Mucosa of rectum (tissue), 2 donors: ENCODE data around the gene PRKG1.

Source experiments
- H3K27ac ChIP-seq, 2 donors: one replicate each; pipeline ENCODE4 v1.7.0; 2013; ENCODE audit warnings: inconsistent platforms in 2 of 2, low read depth in 2 of 2, low read length in 2 of 2
- H3K27me3 ChIP-seq, 2 donors: one replicate each; pipeline ENCODE4 v1.7.0; 2013; ENCODE audit warnings: low read length in 2 of 2; ENCODE audit not compliant: control insufficient read depth in 2 of 2, insufficient read depth in 2 of 2
- H3K36me3 ChIP-seq, 2 donors: one replicate each; pipeline ENCODE4 v1.7.0; 2013; ENCODE audit warnings: low read length in 2 of 2; ENCODE audit not compliant: control insufficient read depth in 2 of 2, insufficient read depth in 2 of 2
- H3K4me1 ChIP-seq, 2 donors: one replicate each; pipeline ENCODE4 v1.7.0; 2013; ENCODE audit warnings: low read length in 2 of 2, mild to moderate bottlenecking in 1 of 2; ENCODE audit not compliant: control insufficient read depth in 2 of 2, insufficient read depth in 2 of 2
- H3K4me3 ChIP-seq, 2 donors: one replicate each; pipeline ENCODE4 v1.7.0; 2013; ENCODE audit warnings: low read length in 2 of 2
- H3K9ac ChIP-seq, 2 donors: one replicate each; pipeline ENCODE4 v1.7.0; 2013; ENCODE audit warnings: low read length in 2 of 2, low read depth in 1 of 2, mild to moderate bottlenecking in 1 of 2
- H3K9me3 ChIP-seq, 2 donors: one replicate each; pipeline ENCODE4 v1.7.0; 2013; ENCODE audit warnings: low read length in 2 of 2; ENCODE audit not compliant: control insufficient read depth in 2 of 2
- donor health status: healthy.
- donor health status: Normal muscosa, but diverticular disease.

PRKG1 gene

DNA sequence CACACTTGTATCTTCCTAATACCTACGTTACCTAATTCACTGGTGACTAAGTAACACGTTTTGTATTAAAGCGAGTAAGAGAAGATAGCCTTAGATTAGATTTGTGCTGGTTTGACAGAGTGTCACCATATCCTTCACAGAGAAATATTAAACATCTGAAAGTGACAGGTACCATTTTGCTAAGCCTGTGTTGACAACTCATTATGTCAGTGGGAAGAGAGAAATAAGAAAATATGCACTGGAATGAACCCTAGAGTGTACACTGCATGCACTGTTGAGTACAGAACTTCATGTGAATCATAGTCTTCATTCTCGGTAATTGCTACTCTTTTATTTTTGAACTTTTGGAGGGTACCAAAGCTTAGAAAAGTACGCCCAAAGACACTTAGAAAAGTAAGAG, 10.9 kb downstream of the PRKG1 start:
- Histone ChIP-seq H3K9ac (no peak overlapping the region), H3K4me1 (peaks cover 0 to 2% of the 10 kb centered on the region in 2 donors), H3K36me3 (no peaks in the 10 kb centered on the region), H3K4me3 (no peak overlapping the region), H3K27me3 (no peaks in the 10 kb centered on the region), H3K27ac (no peak overlapping the region), H3K9me3 (no peaks in the 10 kb centered on the region)

DNA sequence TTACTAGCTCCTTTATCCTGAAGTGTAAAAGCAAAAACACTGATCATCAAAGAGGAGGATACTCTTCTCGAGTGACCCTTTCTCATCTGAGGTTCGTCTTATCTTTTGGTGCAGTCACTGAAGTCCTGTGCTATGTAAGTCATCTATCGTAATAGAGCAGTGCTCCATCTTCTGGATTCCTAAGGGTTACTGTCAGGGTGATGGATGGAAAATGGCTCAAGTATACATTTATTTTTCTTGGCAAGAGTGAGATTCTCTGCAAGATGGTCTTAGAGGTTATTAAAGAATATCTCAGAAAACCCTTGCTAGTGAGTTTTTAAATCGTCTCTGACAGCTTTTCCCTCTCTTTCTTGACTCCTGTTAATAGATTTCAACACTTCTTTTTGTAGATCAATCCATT, 12.4 kb downstream of the PRKG1 start:
- no peak overlapping the region for H3K4me3 ChIP-seq
- H3K36me3 ChIP-seq = no peaks in the 10 kb centered on the region
- H3K4me1 ChIP-seq = peaks cover 0 to 2% of the 10 kb centered on the region in 2 donors
- no peak overlapping the region for H3K27ac ChIP-seq
- no peaks in the 10 kb centered on the region for H3K27me3 ChIP-seq
- no peak overlapping the region for H3K9ac ChIP-seq
- H3K9me3 ChIP-seq = no peaks in the 10 kb centered on the region

DNA sequence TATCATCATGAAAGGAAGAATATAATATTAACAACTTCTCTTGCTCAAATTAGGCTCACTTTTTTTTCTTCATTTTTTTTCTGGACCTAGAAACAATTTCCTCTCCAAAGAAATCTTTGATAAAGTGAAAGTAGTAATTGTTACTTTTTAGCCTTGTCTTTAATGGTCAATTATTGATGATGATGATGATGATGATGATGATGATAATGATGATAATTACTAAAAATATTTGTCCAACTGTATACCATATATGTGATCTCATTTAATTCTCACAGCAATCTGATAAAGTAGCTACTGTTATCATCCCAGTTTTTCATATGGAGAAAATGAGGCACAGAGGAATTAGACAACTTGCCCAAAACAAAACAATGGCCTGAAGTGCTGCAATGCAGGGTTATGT, 12.8 kb downstream of the PRKG1 start:
- no peak overlapping the region for H3K27ac ChIP-seq
- H3K4me3 ChIP-seq = no peak overlapping the region
- H3K36me3 ChIP-seq = no peaks in the 10 kb centered on the region
- H3K9me3 ChIP-seq = no peaks in the 10 kb centered on the region
- H3K4me1 ChIP-seq = peaks cover 0 to 2% of the 10 kb centered on the region in 2 donors
- H3K9ac ChIP-seq = no peak overlapping the region
- no peaks in the 10 kb centered on the region for H3K27me3 ChIP-seq

DNA sequence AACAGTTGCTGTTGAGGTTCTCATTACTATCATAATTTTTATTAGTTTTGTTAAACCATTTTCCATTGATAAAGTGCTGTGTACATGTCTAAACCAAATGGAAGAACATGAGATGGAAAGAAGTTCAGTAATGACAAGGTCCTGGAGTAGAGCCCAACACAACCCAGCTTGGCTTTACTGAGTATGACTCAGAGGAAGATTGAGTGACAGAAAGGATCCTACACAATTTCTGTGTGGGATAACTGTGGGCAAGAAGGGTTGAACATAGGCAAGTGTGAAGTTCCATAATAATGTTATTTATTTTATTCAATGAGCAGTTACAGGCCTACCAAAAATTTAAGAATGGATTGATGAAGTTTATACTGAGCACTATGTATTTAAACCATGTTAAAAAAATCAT, 15.9 kb downstream of the PRKG1 start:
- Histone ChIP-seq H3K4me1 (no peaks in the 10 kb centered on the region), H3K36me3 (no peaks in the 10 kb centered on the region), H3K27ac (no peak overlapping the region)

DNA sequence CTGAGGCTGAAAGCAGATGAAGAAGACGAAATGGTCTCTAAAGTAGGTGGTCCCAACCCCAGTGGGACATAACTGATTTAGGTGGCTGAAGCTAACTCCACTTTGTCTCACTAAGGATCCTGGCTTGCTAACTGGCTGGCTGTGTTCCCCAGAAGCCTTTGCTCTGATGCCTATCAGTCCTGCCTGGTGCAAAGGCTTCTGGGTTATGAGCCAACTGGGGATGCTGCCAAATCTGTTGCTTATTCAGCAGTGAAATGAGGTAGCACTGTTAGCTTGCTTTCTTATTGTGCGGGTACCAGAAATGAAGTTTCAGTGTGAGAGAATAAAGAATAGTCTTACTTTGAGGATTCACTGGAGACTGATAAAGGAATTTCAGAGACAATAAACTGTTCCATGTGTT, 18.1 kb downstream of the PRKG1 start:
- H3K4me3 ChIP-seq = no peak overlapping the region
- no peak overlapping the region for H3K27ac ChIP-seq
- H3K9me3 ChIP-seq = no peaks in the 10 kb centered on the region
- no peaks in the 10 kb centered on the region for H3K27me3 ChIP-seq
- H3K9ac ChIP-seq = no peak overlapping the region
- H3K36me3 ChIP-seq = no peaks in the 10 kb centered on the region
- H3K4me1 ChIP-seq = no peaks in the 10 kb centered on the region

More for the DNA sequence above, 15.9 kb downstream of the PRKG1 start:
- Histone ChIP-seq H3K9ac (no peak overlapping the region), H3K9me3 (no peaks in the 10 kb centered on the region), H3K27me3 (no peaks in the 10 kb centered on the region), H3K4me3 (no peak overlapping the region)

DNA sequence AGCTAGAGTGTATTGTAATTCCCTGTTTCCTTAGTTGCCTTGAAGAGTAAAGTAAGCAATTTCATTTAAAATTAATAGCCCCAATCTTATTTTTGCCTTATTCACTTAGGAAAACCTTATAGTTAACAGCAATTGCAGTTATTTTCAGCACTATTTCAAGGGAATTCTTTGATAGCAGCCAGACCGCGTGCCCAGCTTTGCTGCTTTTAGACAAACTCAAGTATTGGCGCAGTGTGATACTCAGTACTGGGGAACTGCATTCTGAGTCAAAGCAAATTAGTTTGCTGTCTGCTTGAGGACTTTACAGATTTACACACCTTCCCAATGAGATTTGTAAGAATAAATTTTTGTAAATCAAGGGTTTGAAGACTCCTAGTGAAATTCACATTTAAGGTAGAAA, 21.2 kb downstream of the PRKG1 start:
- H3K4me1 ChIP-seq = no peaks in the 10 kb centered on the region
- H3K9ac ChIP-seq = no peak overlapping the region

DNA sequence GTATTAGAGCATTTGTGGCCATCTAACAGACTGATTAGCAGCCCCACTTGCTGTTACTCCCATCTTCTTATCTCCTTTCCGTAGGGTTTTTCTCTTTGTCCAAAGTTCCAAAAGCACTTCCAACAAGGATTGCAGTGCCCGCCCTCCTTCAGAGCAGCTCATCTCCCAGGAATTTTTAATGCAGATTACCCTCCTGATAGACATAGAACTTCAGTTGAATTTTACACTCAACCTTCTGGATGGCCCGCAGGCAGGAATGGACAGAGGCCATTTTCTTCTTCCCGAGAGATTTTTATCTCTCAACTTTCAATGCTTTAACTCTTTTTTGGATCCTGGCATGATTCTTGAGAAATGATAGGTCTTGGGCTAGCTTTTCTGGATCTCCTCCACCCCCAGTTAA, 23.3 kb downstream of the PRKG1 start:
- no peaks in the 10 kb centered on the region for H3K4me1 ChIP-seq
- H3K27ac ChIP-seq = no peak overlapping the region
- H3K9me3 ChIP-seq = no peaks in the 10 kb centered on the region
- no peak overlapping the region for H3K4me3 ChIP-seq
- no peak overlapping the region for H3K9ac ChIP-seq
- H3K27me3 ChIP-seq = no peaks in the 10 kb centered on the region
- H3K36me3 ChIP-seq = no peaks in the 10 kb centered on the region

More for the DNA sequence above, 21.2 kb downstream of the PRKG1 start:
- Histone ChIP-seq H3K9me3 (no peaks in the 10 kb centered on the region), H3K4me3 (no peak overlapping the region), H3K27me3 (no peaks in the 10 kb centered on the region), H3K27ac (no peak overlapping the region), H3K36me3 (no peaks in the 10 kb centered on the region)

DNA sequence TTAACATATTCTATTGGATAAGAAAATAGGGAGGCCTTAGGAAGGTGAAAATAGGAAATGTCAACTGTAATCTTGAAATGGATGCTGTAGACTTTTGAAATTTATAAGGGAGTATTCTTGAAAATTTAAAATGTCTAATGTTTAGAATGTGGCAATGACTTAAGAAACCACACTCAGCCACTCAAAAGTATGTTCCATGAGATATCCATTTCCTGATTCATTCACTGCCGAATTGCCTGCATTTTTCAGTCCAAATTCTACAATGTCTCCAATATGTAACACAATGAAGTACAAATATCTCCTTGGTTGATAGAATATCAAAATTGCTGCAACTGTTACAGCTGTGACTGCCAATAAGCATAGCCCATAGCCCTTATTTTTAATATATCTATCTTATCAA, 25.9 kb downstream of the PRKG1 start:
- Histone ChIP-seq H3K9me3 (no peaks in the 10 kb centered on the region), H3K36me3 (no peaks in the 10 kb centered on the region), H3K27ac (no peak overlapping the region), H3K9ac (no peak overlapping the region), H3K27me3 (no peaks in the 10 kb centered on the region), H3K4me1 (no peaks in the 10 kb centered on the region), H3K4me3 (no peak overlapping the region)

DNA sequence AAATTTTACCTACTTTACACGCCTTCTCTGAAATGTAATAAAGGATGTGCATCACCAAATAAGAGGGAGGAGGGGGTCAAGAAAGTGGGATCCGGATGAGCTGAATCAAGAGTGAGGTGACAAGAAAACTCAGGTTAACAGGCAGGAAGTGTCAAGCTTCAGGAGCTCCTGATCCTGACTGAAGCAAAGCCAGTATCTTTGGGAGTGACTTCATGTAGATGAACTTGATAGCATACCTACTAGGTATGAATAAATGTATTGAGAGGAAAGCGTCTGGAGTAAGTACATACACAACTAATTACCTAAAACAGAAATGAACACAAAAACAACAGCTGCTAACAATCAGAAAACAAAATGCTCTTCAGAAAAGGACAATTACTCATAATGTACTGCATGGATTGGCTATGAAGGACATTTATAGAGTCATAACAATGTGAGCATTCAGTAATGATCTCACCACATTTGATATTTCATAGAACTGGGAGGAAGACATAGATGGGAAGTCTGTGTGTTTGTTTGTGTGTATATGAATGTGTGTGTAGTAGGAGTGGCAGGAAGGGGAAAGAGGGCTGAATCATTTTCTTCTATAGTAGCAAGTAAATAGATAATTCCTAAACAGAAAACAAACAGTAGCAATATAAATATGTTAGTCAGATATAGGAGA, 29.4 kb downstream of the PRKG1 start:
- no peaks in the 10 kb centered on the region for H3K27me3 ChIP-seq
- H3K36me3 ChIP-seq = no peaks in the 10 kb centered on the region
- H3K27ac ChIP-seq = no peak overlapping the region
- H3K4me3 ChIP-seq = no peak overlapping the region
- H3K9me3 ChIP-seq = no peaks in the 10 kb centered on the region
- no peaks in the 10 kb centered on the region for H3K4me1 ChIP-seq
- no peak overlapping the region for H3K9ac ChIP-seq

DNA sequence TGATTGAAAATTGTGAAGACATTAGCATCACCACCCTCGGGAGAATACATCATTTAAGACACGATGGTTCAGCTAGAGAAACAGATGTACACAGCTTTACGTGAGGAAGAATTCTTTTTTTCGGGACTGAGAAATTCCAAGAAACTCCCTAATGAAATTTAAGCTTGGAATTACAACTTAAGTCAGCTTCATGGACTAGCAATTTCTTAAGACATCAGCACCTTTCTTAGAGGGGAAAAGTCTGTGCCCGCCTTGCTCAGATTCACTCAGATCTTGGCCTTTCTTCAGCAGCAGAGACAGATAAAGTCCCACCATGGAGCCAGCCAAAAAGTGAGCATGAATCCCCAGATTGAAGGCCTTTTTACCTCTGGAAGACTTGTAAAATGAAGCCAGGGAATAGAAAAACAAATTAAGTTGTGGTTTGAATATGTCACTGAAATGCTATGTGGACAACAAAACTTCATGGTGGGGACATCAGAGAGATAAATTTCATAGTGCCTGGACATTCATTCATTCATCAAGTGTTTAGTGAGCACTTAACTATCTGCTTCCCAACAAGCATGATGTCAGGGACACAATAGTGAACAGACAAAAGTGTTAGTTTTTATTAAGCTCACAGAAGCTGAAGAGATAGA, 32.1 kb downstream of the PRKG1 start:
- Histone ChIP-seq H3K27me3 (no peaks in the 10 kb centered on the region), H3K36me3 (no peaks in the 10 kb centered on the region), H3K9ac (no peak overlapping the region), H3K27ac (no peak overlapping the region), H3K4me3 (no peak overlapping the region), H3K9me3 (no peaks in the 10 kb centered on the region), H3K4me1 (no peaks in the 10 kb centered on the region)
